HCT116 (cell line): Measurements from ENCODE around the gene PADI4. TPM values are rescaled to one million over a fixed set of nuclear protein-coding genes. Genes with fewer than 3 reads are reported as not detected.

Experiments
- ATAC-seq: fragments of 200-7000 bp; cut with Tn5 transposase; 2 replicates; pipeline ENCODE4 v1.9.1; 2020; ENCODE audit warnings: mild to moderate bottlenecking, moderate library complexity
- BruUV-seq: library from RNA; stranded (reverse); fragments of 400-500 nt; replicated peaks from 2 replicates; lab custom pipeline; 2021; lab: Mats Ljungman, UMichigan
- CTCF ChIA-PET: fragments of 300-600 bp; sonication (Branson Sonifier 250); formaldehyde crosslinking; loops from one replicate; lab custom pipeline; 2021; ENCODE audit warnings: antibody characterized with exemption; lab: Charles Lee
- POLR2A ChIA-PET: fragments of 300-600, 350-600 bp; sonication (Branson Sonifier 250); formaldehyde crosslinking; loops from one replicate; lab custom pipeline; 2021; ENCODE audit warnings: antibody characterized with exemption; lab: Charles Lee
- RAD21 ChIA-PET, 2 experiments: fragments of 300-600 bp; sonication (Branson Sonifier 250); formaldehyde crosslinking; loops; one replicate each; lab custom pipeline; 2023; ENCODE audit warnings: low total read pairs in 2 of 2; ENCODE audit not compliant: uncharacterized antibody in 2 of 2, unreplicated experiment in 2 of 2, low non-redundant PET in 1 of 2; lab: Charles Lee
- DNase-seq: peaks from one replicate; pipeline ENCODE4 v3.0.0-alpha.2; 2010; ENCODE audit warnings: low read depth, low spot score
- H2AFZ ChIP-seq: fragments of 200-600 bp; shearing (Covaris generic), sonication (generic); 2 replicates; pipeline ENCODE4 v1.6.1; 2017; ENCODE audit warnings: low read depth, mixed run types, mixed read lengths, antibody characterized with exemption, low read length; ENCODE audit not compliant: poor library complexity, severe bottlenecking
- H3K27ac ChIP-seq: 2 replicates; pipeline ENCODE4 v1.5.1; 2012; ENCODE audit warnings: low read depth, low read length
- H3K27me3 ChIP-seq: fragments of 200-600 bp; sonication (generic); 2 replicates; pipeline ENCODE4 v1.6.1; 2016; ENCODE audit warnings: mixed run types, low read length, mixed read lengths; ENCODE audit not compliant: insufficient read depth
- H3K36me3 ChIP-seq, 2 experiments: fragments of 200-500 bp in 1 of 2; fragments of 200-600 bp in 1 of 2; sonication (Bioruptor generic) in 1 of 2; sonication (generic) in 1 of 2; 2 replicates each; pipeline versions ENCODE4 v1.5.1 to v1.6.1; 2014 to 2016; ENCODE audit warnings: low read length in 2 of 2, inconsistent platforms in 1 of 2, mixed read lengths in 1 of 2, mixed run types in 1 of 2; ENCODE audit not compliant: insufficient read depth in 2 of 2, control insufficient read depth in 1 of 2
- H3K4me1 ChIP-seq, 2 experiments: fragments of 200-600 bp in 1 of 2; sonication (generic) in 1 of 2; 2 replicates each; pipeline versions ENCODE4 v1.5.1 to v1.6.1; 2012 to 2017; ENCODE audit warnings: low read length in 2 of 2, inconsistent platforms in 1 of 2, mild to moderate bottlenecking in 1 of 2, mixed read lengths in 1 of 2, mixed run types in 1 of 2, moderate library complexity in 1 of 2; ENCODE audit not compliant: insufficient read depth in 2 of 2, control insufficient read depth in 1 of 2
- H3K4me2 ChIP-seq: fragments of 200-600 bp; sonication (generic); 2 replicates; pipeline ENCODE4 v1.6.1; 2017; ENCODE audit warnings: mixed run types, low read length, mixed read lengths
- H3K4me3 ChIP-seq, 2 experiments: fragments of 200-600 bp in 1 of 2; sonication (generic) in 1 of 2; replicated peaks in 1 of 2; 2 replicates each; pipeline ENCODE4 v1.5.1; 2011 to 2016; ENCODE audit warnings: low read length in 2 of 2, control low read depth in 1 of 2, low read depth in 1 of 2, mild to moderate bottlenecking in 1 of 2, mixed read lengths in 1 of 2, mixed run types in 1 of 2
- H3K79me2 ChIP-seq: fragments of 200-600 bp; sonication (generic); 2 replicates; pipeline ENCODE4 v1.6.1; 2017; ENCODE audit warnings: mild to moderate bottlenecking, mixed run types, low read length, moderate library complexity, mixed read lengths; ENCODE audit not compliant: insufficient read depth
- H3K9ac ChIP-seq: fragments of 200-600 bp; sonication (generic); 2 replicates; pipeline ENCODE4 v1.6.1; 2016; ENCODE audit warnings: low read length, mixed read lengths
- H3K9me2 ChIP-seq: fragments of 200-600 bp; sonication (generic), shearing (Covaris generic); 2 replicates; pipeline ENCODE4 v1.6.1; 2017; ENCODE audit warnings: mixed run types, mild to moderate bottlenecking, moderate library complexity; ENCODE audit not compliant: insufficient read depth
- H3K9me3 ChIP-seq, 2 experiments: fragments of 200-500 bp in 1 of 2; fragments of 200-600 bp in 1 of 2; sonication (Bioruptor generic) in 1 of 2; sonication (generic) in 1 of 2; 2 replicates each; pipeline ENCODE4 v1.6.1; 2014 to 2017; ENCODE audit warnings: low read length in 2 of 2, mixed read lengths in 2 of 2, inconsistent platforms in 1 of 2, low read depth in 1 of 2, mild to moderate bottlenecking in 1 of 2, mixed run types in 1 of 2, moderate library complexity in 1 of 2; ENCODE audit not compliant: control insufficient read depth in 1 of 2, insufficient read depth in 1 of 2
- H4K20me1 ChIP-seq: fragments of 200-600 bp; sonication (generic), shearing (Covaris generic); 2 replicates; pipeline ENCODE4 v1.6.1; 2017; ENCODE audit warnings: mixed run types, mild to moderate bottlenecking, moderate library complexity; ENCODE audit not compliant: insufficient read depth
- EGR1 ChIP-seq: IDR thresholded peaks from 2 replicates; pipeline ENCODE4 v1.6.1; 2012; ENCODE audit warnings: low read depth
- EZH2 ChIP-seq: fragments of 200-600 bp; sonication (generic); IDR thresholded peaks from 2 replicates; pipeline ENCODE4 v1.6.1; 2017; ENCODE audit warnings: antibody characterized with exemption, mixed run types
- SIN3A ChIP-seq: IDR thresholded peaks from 2 replicates; pipeline ENCODE4 v1.6.1; 2012; ENCODE audit warnings: low read depth
- SP1 ChIP-seq: IDR thresholded peaks from 2 replicates; pipeline ENCODE4 v1.6.1; 2012; ENCODE audit warnings: low read depth
- intact Hi-C: fragments of 100-400 bp; cut with micrococcal nuclease; formaldehyde crosslinking; loops from 2 replicates; pipeline ENCODE4 v1.10.0; 2022
- total RNA-seq: library from RNA; stranded (reverse); gene quantifications from one replicate; pipeline ENCODE4 v1.2.1, GENCODE V29; 2021; ENCODE audit not compliant: unreplicated experiment
- TF ChIP-seq, protein P1 (sequence below): IDR thresholded peaks from 2 replicates; pipeline ENCODE4 v1.6.1; 2012
- TF ChIP-seq, protein P2 (sequence below): IDR thresholded peaks from 2 replicates; pipeline ENCODE4 v1.6.1; 2012
- TF ChIP-seq, protein P3 (sequence below): IDR thresholded peaks from 2 replicates; pipeline ENCODE4 v1.6.1; 2012; ENCODE audit warnings: low read depth

The PADI4 gene
- total RNA-seq, 1 experiment from 2014 or later: 0.44 TPM

DNA sequence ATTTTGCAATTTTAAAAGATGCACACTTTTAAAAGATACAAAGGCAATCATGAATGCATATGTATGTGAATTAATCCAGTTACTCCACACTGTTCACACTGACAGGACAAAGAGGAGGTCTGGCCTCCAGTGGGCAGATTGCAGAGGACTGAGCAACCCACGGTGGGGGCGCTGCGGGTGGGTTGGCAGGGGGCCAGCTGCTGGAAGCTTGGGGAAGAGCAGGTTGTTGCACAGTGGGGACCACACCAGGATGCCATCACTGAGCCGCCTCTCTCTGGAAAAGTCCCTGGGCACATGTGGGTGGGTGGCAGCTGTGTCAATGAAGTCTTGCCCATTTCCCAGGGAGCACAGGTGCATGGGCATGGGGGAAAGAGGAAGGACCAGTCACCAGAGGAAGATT, 12.7 kb upstream of the PADI4 start (continued):
- TF ChIP-seq, protein P1, sequence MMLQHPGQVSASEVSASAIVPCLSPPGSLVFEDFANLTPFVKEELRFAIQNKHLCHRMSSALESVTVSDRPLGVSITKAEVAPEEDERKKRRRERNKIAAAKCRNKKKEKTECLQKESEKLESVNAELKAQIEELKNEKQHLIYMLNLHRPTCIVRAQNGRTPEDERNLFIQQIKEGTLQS: no peak
- TF ChIP-seq SIN3A (no peak), EGR1 (no peak), SP1 (no peak), EZH2 (no peak)
- TF ChIP-seq, protein P2, sequence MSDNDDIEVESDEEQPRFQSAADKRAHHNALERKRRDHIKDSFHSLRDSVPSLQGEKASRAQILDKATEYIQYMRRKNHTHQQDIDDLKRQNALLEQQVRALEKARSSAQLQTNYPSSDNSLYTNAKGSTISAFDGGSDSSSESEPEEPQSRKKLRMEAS: no peak

DNA sequence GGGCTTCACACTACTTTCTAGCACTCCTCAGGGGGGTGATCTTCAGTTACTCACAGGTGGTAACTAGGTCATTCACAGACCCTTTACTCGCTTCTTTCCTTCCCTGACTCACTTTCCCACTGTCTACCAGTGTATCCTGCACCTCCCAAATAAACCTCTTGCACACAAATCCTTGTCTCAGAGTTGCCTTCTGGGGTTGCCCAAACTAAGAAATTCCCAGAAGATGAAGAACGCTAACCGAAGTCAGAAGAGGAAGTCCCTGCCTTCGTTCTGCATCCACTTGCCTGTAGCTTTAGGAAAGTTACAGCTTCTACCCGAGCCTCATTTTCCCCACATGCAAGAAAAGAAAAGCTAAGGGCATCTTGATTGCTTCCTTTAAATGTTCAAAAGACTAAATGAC, 11.9 kb upstream of the PADI4 start:
- peaks cover 10% of the 10 kb centered on the region in 2 experiments for H3K4me1 ChIP-seq
- ATAC-seq: no peak
- H3K36me3 ChIP-seq: no peaks in the 10 kb centered on the region
- POLR2A ChIA-PET: no interaction called here
- DNase-seq: no peak
- intact Hi-C loops: no loop called here
- no peak overlapping the region for H3K4me3 ChIP-seq
- H3K4me2 ChIP-seq: no peak overlapping the region
- H2AFZ ChIP-seq: no peak overlapping the region
- BruUV-seq: no TSS peak
- H3K27ac ChIP-seq: no peak overlapping the region
- H3K9me2 ChIP-seq: no peaks in the 10 kb centered on the region
- no peaks in the 10 kb centered on the region for H3K79me2 ChIP-seq
- RAD21 ChIA-PET: no interaction called here
- TF ChIP-seq, protein P3, sequence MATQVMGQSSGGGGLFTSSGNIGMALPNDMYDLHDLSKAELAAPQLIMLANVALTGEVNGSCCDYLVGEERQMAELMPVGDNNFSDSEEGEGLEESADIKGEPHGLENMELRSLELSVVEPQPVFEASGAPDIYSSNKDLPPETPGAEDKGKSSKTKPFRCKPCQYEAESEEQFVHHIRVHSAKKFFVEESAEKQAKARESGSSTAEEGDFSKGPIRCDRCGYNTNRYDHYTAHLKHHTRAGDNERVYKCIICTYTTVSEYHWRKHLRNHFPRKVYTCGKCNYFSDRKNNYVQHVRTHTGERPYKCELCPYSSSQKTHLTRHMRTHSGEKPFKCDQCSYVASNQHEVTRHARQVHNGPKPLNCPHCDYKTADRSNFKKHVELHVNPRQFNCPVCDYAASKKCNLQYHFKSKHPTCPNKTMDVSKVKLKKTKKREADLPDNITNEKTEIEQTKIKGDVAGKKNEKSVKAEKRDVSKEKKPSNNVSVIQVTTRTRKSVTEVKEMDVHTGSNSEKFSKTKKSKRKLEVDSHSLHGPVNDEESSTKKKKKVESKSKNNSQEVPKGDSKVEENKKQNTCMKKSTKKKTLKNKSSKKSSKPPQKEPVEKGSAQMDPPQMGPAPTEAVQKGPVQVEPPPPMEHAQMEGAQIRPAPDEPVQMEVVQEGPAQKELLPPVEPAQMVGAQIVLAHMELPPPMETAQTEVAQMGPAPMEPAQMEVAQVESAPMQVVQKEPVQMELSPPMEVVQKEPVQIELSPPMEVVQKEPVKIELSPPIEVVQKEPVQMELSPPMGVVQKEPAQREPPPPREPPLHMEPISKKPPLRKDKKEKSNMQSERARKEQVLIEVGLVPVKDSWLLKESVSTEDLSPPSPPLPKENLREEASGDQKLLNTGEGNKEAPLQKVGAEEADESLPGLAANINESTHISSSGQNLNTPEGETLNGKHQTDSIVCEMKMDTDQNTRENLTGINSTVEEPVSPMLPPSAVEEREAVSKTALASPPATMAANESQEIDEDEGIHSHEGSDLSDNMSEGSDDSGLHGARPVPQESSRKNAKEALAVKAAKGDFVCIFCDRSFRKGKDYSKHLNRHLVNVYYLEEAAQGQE: no peak
- TF ChIP-seq, all 23 proteins: peak for 0
- peaks cover 5 to 8% of the 10 kb centered on the region in 2 experiments; a peak in 2 of 4 replicates for H3K9me3 ChIP-seq
- H3K9ac ChIP-seq: no peak overlapping the region
- no peaks in the 10 kb centered on the region; the same call in 1 of the 2 replicates for H3K27me3 ChIP-seq
- CTCF ChIA-PET: no interaction called here
- no peaks in the 10 kb centered on the region for H4K20me1 ChIP-seq
